Measurements from ENCODE around the gene RASSF9.

GRCh38 chr12:85829391-85829790 is 6.8 kb downstream of the RASSF9 start:
- TF ChIP-seq BRCA1 (IDR thresholded peaks at IDR 0.05; ENCODE audit: low read depth, low read length) (no peak), ATF3 (IDR thresholded peaks at IDR 0.05; ENCODE audit: borderline replicate concordance, extremely low read depth, low read depth, low read length) (no peak), NRF1 (conservative IDR thresholded peaks at IDR 0.05; ENCODE audit: low read depth, low read length) (no peak), SUZ12 (IDR thresholded peaks at IDR 0.05; ENCODE audit: unreplicated experiment) (no peak), JUNB (IDR thresholded peaks at IDR 0.05) (no peak), SIN3A (IDR thresholded peaks at IDR 0.05; ENCODE audit: low read depth, low read length) (no peak), CTCF (IDR thresholded peaks at IDR 0.05 in 2 of 3, conservative IDR thresholded peaks at IDR 0.05 in 1 of 3; ENCODE audit: control insufficient read depth in 2 of 3, extremely low read depth in 1 of 3, insufficient read depth in 1 of 3, low read depth in 3 of 3, low read length in 3 of 3) (no peak), ZBTB40 (IDR thresholded peaks at IDR 0.05; ENCODE audit: borderline replicate concordance) (no peak), EZH2 (IDR thresholded peaks at IDR 0.05; ENCODE audit: borderline replicate concordance, control insufficient read depth, low read depth, low read length) (no peak), POLR2A (IDR thresholded peaks at IDR 0.05; ENCODE audit: low read depth, low read length) (no peak), PRDM15 (CRISPR knock-in tag; IDR thresholded peaks at IDR 0.05) (no peak), ZNF274 (IDR thresholded peaks at IDR 0.05; ENCODE audit: insufficient read depth, insufficient read length) (no peak), YBX1 (IDR thresholded peaks at IDR 0.05) (no peak), ESRRA (IDR thresholded peaks at IDR 0.05; ENCODE audit: low read length) (no peak)
